GOT3 (cell line): Measurements from ENCODE around the gene KIRREL1.

Source experiments
- DNase-seq: peaks from one replicate; lab custom pipeline; 2025; ENCODE audit warnings: mixed read lengths; lab: John Stamatoyannopoulos, UW

KIRREL1 gene

GRCh38 chr1:158035976-158036583 is 42.6 kb downstream of the KIRREL1 start:
- no peak for DNase-seq

DNA sequence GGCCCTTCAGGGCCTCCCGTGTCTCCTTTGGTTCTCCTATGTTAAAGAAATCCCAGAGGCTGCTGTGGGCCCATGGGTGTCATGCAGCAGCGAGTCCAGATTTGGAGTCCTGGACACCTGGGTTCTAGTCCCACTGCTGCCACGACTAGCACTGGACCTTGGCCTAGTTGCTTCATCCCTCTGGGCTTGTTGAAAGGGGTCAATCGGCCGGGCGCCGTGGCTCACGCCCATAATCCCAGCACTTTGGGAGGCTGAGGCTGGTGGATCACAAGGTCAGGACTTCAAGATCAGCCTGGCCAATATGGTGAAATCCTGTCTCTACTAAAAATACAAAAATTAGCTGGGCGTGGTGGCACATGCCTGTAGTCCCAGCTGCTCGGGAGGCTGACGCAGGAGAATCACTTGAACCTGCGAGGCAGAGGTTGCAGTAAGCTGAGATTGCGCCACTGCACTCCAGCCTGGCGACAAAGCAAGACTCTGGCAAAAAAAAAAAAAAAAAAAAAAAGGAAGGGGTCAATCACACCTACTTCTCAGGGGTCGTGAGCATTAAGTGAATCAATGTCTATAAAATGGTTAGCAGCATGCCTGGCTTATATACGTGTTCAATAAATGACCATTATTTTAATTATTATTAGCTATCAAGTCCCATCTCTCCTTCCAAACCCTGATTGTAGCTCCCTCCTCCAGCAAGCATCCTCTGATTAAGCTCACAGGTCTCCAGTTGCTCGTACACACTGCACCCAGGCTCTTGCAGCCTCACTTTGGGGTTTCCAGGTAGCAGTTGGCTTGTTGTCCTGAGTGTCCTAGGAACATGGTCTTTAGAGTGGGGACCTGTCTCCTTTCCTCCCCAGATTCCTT is 43.8 kb downstream of the KIRREL1 start:
- no peak for DNase-seq

DNA sequence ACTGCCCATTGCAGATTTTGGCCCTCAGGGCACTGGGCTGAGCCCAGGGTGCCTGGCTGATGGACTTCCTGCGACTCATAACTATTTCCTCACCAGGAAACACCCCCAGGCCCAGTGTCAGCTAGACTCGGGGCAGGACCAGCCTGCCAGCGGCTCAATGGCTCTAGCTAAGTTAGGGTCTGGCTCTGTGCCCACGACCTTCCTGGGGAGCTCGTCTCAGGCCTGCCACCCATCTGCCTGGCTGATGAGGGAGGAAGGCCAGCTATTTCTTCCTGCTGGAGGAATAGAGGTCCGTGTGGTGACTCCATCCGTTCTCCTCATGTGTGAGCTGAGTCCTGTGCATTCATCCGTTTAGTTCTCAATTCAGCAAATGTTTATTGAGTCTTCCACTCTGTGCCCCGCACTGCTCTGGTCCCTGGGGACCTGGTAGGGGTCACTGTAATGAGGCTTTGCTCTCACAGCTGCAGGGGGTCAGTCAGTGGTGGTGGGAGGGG is 44.5 kb downstream of the KIRREL1 start:
- DNase-seq: no peak

GRCh38 chr1:158038793-158039192 is 45.3 kb downstream of the KIRREL1 start:
- DNase-seq: no peak

DNA sequence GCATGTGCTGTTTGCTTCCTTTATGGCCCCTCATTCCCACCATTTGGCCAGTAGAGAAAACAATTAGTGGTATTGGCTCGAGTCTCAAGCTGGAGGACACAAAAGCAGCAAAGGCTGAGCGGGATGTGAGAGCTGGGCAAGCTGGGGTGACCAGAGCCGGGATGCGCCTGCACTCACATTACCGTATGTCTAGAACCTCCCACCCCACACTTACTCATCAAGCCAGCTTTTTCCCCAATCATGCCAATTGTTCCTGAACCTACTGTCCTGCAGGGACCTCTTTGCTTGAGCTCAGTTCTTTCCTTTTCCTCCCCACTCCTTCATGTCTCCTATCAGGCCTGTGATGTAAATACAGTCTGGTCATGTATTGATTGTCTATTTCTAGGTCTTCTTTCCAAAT is 45.9 kb downstream of the KIRREL1 start:
- DNase-seq: no peak

DNA sequence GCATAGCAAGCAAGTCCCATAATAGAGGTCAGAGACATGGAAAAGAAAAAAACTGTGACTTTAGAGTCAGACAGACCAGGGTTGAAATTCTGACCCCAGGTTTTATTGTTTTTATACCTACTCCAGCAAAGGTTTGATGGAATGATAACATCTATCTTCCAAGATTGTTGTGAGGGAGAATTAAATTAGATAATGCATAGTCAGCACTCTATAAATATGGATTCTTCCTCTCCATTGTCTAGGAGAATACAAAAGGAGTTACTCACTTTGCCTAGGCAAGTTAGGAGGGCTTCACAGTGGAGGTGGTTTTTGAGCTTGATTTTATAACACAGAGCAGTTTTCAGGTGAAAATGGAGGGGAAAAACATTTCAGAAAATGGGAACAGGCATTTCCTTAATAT is 46.9 kb downstream of the KIRREL1 start:
- no peak for DNase-seq

- no peak for DNase-seq
Observed at GRCh38 chr1:158043232-158043631, 49.8 kb downstream of the KIRREL1 start.

DNA sequence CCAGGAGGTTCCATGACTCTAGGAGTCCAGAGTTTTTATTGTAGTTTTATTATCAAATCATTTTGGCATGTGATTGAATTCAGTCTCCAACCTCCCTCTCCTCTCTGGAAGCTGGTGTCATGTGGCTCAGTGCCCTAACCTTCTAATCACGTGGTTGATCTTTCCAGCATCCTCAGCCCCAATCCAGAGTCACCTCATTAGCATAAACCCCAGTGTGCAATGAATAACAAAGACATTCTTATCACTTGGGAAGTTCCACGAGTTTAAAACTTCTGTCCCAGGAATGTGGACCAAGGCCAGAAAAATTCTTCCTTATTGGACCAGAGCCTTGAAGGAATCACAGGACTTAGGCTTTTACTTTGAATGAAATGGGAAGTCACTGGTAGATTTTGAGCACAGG is 52.2 kb downstream of the KIRREL1 start:
- no peak for DNase-seq

- DNase-seq: no peak
Observed at GRCh38 chr1:158046715-158047510, 53.5 kb downstream of the KIRREL1 start.

GRCh38 chr1:158048371-158049067 is 55.1 kb downstream of the KIRREL1 start:
- DNase-seq: no peak

DNA sequence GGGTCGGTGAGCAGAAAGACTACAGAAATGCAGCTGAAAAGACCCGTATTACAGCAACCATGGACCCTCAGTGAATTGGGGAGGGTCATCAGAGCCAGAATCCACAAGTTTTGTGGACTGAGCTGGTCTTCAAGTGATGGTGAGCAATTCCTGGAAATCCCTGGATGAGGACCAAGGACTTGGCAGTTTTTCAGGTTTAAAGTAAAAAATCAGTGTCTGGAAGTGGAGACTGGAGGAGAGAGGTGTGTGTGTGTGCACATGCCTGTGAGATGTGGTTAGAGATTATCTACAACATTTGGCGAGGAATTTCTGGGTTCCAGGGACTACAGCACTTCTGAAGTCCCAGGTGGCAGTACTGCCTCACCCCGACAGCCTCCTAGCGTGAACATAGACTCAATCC is 56.4 kb downstream of the KIRREL1 start:
- DNase-seq: no peak

GRCh38 chr1:158053276-158053675 is 59.8 kb downstream of the KIRREL1 start:
- no peak for DNase-seq

DNA sequence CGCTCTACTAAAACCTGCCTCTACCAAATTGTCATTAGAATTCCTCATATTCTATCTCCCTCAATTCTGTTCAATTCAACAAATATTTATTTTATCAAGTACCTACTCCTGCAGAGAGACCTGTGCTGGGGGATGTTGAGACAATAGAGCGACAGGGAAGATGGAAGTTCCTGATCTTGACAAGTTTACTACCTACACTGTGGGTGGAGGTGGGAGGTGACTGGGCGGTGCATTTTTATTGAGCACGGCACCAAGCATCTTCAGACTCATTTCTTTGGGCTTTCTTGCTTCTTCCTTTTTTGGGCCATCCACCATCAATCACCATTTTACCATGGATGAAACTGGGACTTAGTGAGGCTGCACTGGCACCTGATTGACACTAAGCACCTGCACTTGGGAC is 61.3 kb downstream of the KIRREL1 start:
- no peak for DNase-seq

DNA sequence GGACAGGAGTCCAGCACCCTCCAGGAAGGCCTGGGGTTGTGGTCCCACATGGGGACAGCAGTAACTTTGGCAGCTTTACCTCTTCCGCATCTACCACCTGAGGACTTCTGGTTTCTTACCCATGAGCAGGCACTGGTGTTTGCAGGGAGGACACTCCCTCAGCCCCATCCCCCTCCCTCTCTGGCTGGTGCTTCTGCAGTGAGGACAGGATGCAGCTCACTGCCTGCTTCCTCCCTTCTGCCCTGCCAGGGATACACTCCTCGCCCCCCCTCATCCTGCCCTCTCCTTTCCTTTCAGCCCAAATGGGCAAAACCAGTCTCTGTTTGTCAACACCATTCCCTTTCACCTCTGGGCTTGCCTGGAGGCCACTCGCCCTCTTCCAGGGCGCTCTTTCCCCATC is 62.4 kb downstream of the KIRREL1 start:
- DNase-seq: no peak

- no peak for DNase-seq
Observed at GRCh38 chr1:158056498-158056897, 63.1 kb downstream of the KIRREL1 start.

- DNase-seq: no peak
Observed at GRCh38 chr1:158058237-158058985, 65.0 kb downstream of the KIRREL1 start.

DNA sequence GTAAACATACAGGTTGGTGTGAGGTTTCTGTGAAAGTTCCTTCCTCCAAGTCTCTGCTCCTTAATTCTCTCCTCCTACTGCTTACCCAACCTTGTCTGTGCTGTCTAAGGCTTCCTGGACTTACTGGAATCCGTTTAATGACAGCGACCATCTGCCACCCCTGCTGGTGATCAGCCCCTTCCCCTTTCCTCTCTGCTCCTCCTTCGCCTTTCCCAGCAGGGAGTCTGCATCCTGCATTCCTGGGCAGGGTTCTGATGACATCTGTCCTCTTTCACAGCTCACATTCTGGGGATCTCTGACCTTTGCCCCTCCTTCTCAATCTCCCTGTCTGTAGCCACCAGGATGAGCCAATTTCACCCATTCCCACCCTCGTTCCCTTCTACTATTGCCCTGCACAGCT is 66.5 kb downstream of the KIRREL1 start:
- DNase-seq: no peak

GRCh38 chr1:158062174-158062573 is 68.7 kb downstream of the KIRREL1 start:
- DNase-seq: no peak

- DNase-seq: no peak
Observed at GRCh38 chr1:158067662-158068061, 74.2 kb downstream of the KIRREL1 start.

DNA sequence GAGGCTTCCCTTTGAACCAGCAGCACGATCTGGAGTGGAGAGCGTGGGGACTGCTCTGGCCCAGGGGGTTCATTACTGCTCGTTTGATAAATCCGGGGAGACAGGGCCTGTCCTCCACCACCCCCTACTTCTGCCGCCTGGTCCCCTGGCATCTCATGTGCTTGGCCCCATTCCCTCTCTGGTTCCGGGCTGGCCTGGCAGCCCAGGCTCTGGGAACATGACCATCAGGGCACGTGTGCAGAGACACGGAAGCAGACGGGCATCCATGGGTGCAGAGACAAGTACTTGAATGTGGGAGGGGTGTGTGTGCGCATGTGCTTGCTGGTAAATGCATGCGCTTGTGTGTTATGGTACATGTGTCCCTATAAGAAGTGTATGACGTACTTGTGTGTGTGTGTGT is 75.5 kb downstream of the KIRREL1 start:
- no peak for DNase-seq

GRCh38 chr1:158071138-158071537 is 77.7 kb downstream of the KIRREL1 start:
- DNase-seq: no peak
